Duodenal mucosa (tissue), 2 donors: Measurements from ENCODE around the gene MTPN.

Source experiments
- H3K27ac ChIP-seq: one replicate; pipeline ENCODE4 v1.7.0; 2013; ENCODE audit warnings: low read depth, low read length
- H3K27me3 ChIP-seq, 2 donors: one replicate each; pipeline ENCODE4 v1.7.0; 2013; ENCODE audit warnings: low read length in 2 of 2, control low read depth in 1 of 2; ENCODE audit not compliant: insufficient read depth in 2 of 2, control insufficient read depth in 1 of 2
- H3K36me3 ChIP-seq, 2 donors: one replicate each; pipeline ENCODE4 v1.7.0; 2013; ENCODE audit warnings: low read length in 2 of 2, control low read depth in 1 of 2; ENCODE audit not compliant: insufficient read depth in 2 of 2, control insufficient read depth in 1 of 2
- H3K4me1 ChIP-seq, 2 donors: one replicate each; pipeline ENCODE4 v1.7.0; 2013; ENCODE audit warnings: low read length in 2 of 2, control low read depth in 1 of 2; ENCODE audit not compliant: insufficient read depth in 2 of 2, control insufficient read depth in 1 of 2
- H3K4me3 ChIP-seq, 2 donors: one replicate each; pipeline ENCODE4 v1.7.0; 2013; ENCODE audit warnings: low read length in 2 of 2, low read depth in 1 of 2
- H3K9ac ChIP-seq, 2 donors: one replicate each; pipeline ENCODE4 v1.7.0; 2013; ENCODE audit warnings: low read length in 2 of 2, low read depth in 1 of 2
- H3K9me3 ChIP-seq, 2 donors: one replicate each; pipeline ENCODE4 v1.7.0; 2013; ENCODE audit warnings: low read length in 2 of 2, control low read depth in 1 of 2; ENCODE audit not compliant: control insufficient read depth in 1 of 2

MTPN gene

GRCh38 chr7:135898226-135898625 is 78.9 kb downstream of the MTPN start:
- Histone ChIP-seq H3K9ac (no peak overlapping the region), H3K9me3 (no peaks in the 10 kb centered on the region), H3K4me1 (no peaks in the 10 kb centered on the region), H3K27ac (no peak overlapping the region), H3K27me3 (no peaks in the 10 kb centered on the region), H3K36me3 (no peaks in the 10 kb centered on the region), H3K4me3 (no peak overlapping the region)

- H3K27me3 ChIP-seq: no peaks in the 10 kb centered on the region
- H3K9me3 ChIP-seq: no peaks in the 10 kb centered on the region
- H3K9ac ChIP-seq: no peak overlapping the region
- no peak overlapping the region for H3K27ac ChIP-seq
- H3K4me1 ChIP-seq: no peaks in the 10 kb centered on the region
- no peaks in the 10 kb centered on the region for H3K36me3 ChIP-seq
- no peak overlapping the region for H3K4me3 ChIP-seq
Observed at GRCh38 chr7:135894816-135895215, 82.3 kb downstream of the MTPN start.

- Histone ChIP-seq H3K36me3 (no peaks in the 10 kb centered on the region), H3K9ac (no peak overlapping the region), H3K27me3 (no peaks in the 10 kb centered on the region), H3K4me1 (no peaks in the 10 kb centered on the region), H3K9me3 (no peaks in the 10 kb centered on the region), H3K4me3 (no peak overlapping the region), H3K27ac (no peak overlapping the region)
Observed at GRCh38 chr7:135889823-135890222, 87.3 kb downstream of the MTPN start.

GRCh38 chr7:135888740-135889139 is 88.4 kb downstream of the MTPN start:
- Histone ChIP-seq H3K9ac (no peak overlapping the region), H3K27me3 (no peaks in the 10 kb centered on the region), H3K4me3 (no peak overlapping the region), H3K36me3 (no peaks in the 10 kb centered on the region), H3K27ac (no peak overlapping the region), H3K4me1 (no peaks in the 10 kb centered on the region), H3K9me3 (no peaks in the 10 kb centered on the region)

- Histone ChIP-seq H3K9me3 (no peaks in the 10 kb centered on the region), H3K27me3 (no peaks in the 10 kb centered on the region), H3K4me3 (no peak overlapping the region), H3K27ac (no peak overlapping the region), H3K9ac (no peak overlapping the region), H3K4me1 (no peaks in the 10 kb centered on the region), H3K36me3 (no peaks in the 10 kb centered on the region)
Observed at GRCh38 chr7:135886345-135887132, 90.6 kb downstream of the MTPN start.

GRCh38 chr7:135884495-135885232 is 92.5 kb downstream of the MTPN start:
- no peaks in the 10 kb centered on the region for H3K27me3 ChIP-seq
- no peaks in the 10 kb centered on the region for H3K9me3 ChIP-seq
- no peak overlapping the region for H3K4me3 ChIP-seq
- H3K4me1 ChIP-seq: no peaks in the 10 kb centered on the region
- H3K36me3 ChIP-seq: no peaks in the 10 kb centered on the region
- no peak overlapping the region for H3K27ac ChIP-seq
- no peak overlapping the region for H3K9ac ChIP-seq

- no peaks in the 10 kb centered on the region for H3K4me1 ChIP-seq
- H3K27me3 ChIP-seq: no peaks in the 10 kb centered on the region
- no peak overlapping the region for H3K9ac ChIP-seq
- no peak overlapping the region for H3K4me3 ChIP-seq
- H3K27ac ChIP-seq: no peak overlapping the region
- H3K36me3 ChIP-seq: no peaks in the 10 kb centered on the region
- H3K9me3 ChIP-seq: no peaks in the 10 kb centered on the region
Observed at GRCh38 chr7:135879233-135879632, 97.9 kb downstream of the MTPN start.

GRCh38 chr7:135878284-135878683 is 98.9 kb downstream of the MTPN start:
- H3K4me1 ChIP-seq: no peaks in the 10 kb centered on the region
- H3K9me3 ChIP-seq: no peaks in the 10 kb centered on the region
- no peak overlapping the region for H3K27ac ChIP-seq
- H3K9ac ChIP-seq: no peak overlapping the region
- no peaks in the 10 kb centered on the region for H3K27me3 ChIP-seq
- H3K36me3 ChIP-seq: no peaks in the 10 kb centered on the region
- no peak overlapping the region for H3K4me3 ChIP-seq

- H3K36me3 ChIP-seq: no peaks in the 10 kb centered on the region
- H3K27ac ChIP-seq: no peak overlapping the region
- no peaks in the 10 kb centered on the region for H3K4me1 ChIP-seq
- H3K27me3 ChIP-seq: no peaks in the 10 kb centered on the region
- H3K4me3 ChIP-seq: no peak overlapping the region
- H3K9me3 ChIP-seq: no peaks in the 10 kb centered on the region
- no peak overlapping the region for H3K9ac ChIP-seq
Observed at GRCh38 chr7:135877805-135878204, 99.4 kb downstream of the MTPN start.
